Measurements from ENCODE around the gene ACTG1.
A peak's percentile ranks its signal among the peaks of the same experiment; 100 is the strongest.

The ACTG1 gene

DNA sequence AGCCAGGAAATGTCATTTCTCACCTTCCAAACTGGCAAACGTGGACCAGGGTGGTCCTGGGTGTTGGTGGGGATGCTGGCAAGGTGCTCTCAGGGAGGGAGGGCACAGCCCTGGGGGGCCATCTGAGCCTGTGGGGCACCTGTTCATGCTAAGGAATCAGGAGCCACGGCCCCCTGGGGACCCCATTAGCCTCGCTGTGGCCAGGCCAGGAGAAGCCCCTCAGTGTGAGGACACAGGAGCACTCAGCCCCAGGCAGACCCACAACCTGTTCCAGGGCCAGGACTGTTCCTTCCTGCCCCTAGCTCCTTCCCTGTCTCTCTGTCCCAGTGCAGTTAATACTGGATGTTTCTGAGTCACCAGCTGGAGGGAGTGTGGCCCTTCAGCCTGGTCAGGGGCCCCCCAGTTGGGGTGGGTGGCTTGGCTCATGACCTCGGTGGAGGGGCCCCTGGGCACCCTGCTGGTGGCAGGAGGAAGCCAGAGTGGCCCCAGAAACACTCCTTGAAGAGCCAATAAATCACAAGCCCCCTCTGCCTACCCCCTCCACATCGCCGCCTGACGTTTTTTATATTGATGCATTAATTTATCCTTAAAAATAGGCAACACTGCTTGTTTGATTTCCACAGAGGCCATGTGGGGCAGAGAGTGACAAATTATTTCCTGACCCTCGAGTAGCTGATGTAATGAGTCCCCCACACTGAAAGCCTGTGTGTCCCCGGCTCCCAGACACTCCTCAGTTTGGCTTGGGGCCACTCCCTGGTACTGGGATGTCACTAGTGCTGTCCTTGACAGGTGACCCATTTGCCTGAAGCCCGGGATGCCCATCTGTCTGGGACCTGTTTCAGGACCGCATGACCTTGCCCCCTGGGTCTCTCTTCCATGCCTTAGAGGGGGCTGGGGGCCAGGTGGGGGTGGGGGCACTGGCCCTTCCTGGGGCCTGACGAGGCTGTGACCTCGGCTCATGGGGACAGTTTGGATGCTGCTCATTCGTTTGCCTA, 22.3 kb downstream of the ACTG1 start:
- Histone ChIP-seq H3K4me3 (ENCODE audit: extremely low read depth, insufficient read depth, low read length, poor library complexity, severe bottlenecking) (no peak overlapping the region), H3K36me3 (ENCODE audit: control insufficient read depth, insufficient read depth, low read length) (no peaks in the 10 kb centered on the region), H3K9me3 (ENCODE audit: control insufficient read depth, low read length) (no peaks in the 10 kb centered on the region), H3K4me1 (ENCODE audit: control insufficient read depth, insufficient read depth, low read length, poor library complexity, severe bottlenecking) (peaks cover 22% of the 10 kb centered on the region), H3K27ac (ENCODE audit: low read depth, low read length, severe bottlenecking) (no peak overlapping the region)
- WGBS, 2 experiments (ENCODE audit: insufficient coverage in 2 of 2) = 43 to 55% methylated on average over 9 to 10 of the region's 14 CpGs

GRCh38 chr17:81489012-81489997, 23.3 kb downstream of the ACTG1 start:
- WGBS, 2 experiments (ENCODE audit: insufficient coverage in 2 of 2) = 31 to 36% methylated on average over 24 to 26 of the region's 27 CpGs
- peak overlapping the region; percentile 1 for H3K4me3 ChIP-seq (ENCODE audit: extremely low read depth, insufficient read depth, low read length, poor library complexity, severe bottlenecking)
- H3K27ac ChIP-seq (ENCODE audit: low read depth, low read length, severe bottlenecking) = peak overlapping the region; percentile 41
- H3K36me3 ChIP-seq (ENCODE audit: control insufficient read depth, insufficient read depth, low read length) = no peaks in the 10 kb centered on the region
- no peaks in the 10 kb centered on the region for H3K9me3 ChIP-seq (ENCODE audit: control insufficient read depth, low read length)
- peaks cover 22% of the 10 kb centered on the region for H3K4me1 ChIP-seq (ENCODE audit: control insufficient read depth, insufficient read depth, low read length, poor library complexity, severe bottlenecking)

GRCh38 chr17:81488276-81488860, 24.2 kb downstream of the ACTG1 start:
- Histone ChIP-seq H3K4me3 (ENCODE audit: extremely low read depth, insufficient read depth, low read length, poor library complexity, severe bottlenecking) (peak overlapping the region; percentile 33), H3K36me3 (ENCODE audit: control insufficient read depth, insufficient read depth, low read length) (no peaks in the 10 kb centered on the region), H3K9me3 (ENCODE audit: control insufficient read depth, low read length) (no peaks in the 10 kb centered on the region), H3K4me1 (ENCODE audit: control insufficient read depth, insufficient read depth, low read length, poor library complexity, severe bottlenecking) (peaks cover 22% of the 10 kb centered on the region), H3K27ac (ENCODE audit: low read depth, low read length, severe bottlenecking) (no peak overlapping the region)
- 28 to 43% methylated on average over 37 to 40 of the region's 52 CpGs for WGBS, 2 experiments (ENCODE audit: insufficient coverage in 2 of 2)

DNA sequence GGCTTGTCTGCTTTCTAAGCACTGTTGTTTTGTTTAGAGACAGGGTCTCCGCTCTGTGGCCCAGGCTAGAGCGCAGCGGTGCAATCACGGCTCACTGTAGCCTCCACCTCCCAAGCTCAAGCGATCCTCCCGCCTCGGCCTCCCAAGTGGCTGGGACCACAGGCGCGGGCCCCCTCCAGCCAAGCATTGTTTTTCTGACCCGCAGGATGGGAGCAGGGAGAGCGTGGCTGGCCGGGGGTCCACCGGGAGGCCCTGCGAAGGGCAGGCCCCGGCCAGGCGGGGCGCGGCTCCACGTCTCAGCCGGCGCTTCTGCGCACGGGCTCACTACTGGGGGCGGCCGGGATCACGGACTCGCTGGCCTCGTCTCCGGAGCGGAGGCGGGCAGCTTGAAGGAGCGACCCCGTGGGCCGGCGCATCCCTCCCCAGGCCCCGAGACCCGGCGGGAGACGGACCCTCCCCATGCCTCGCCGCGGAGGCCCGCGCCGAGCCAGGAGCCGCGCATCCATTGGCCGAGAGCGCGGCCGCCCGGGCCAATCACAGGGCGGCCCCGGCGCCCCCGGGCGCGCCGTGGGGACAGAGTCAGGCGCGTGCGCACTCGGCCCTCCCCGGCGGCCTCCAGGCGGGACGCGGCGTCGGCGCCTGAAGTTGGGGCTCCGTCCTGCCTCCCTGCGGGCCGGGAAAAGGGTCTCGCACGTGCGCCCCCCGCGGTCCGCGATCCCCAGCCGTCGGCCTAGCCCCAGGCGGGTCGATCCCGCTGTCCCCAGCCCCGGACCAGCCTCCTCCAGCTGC, 24.9 kb downstream of the ACTG1 start:
- H3K4me1 ChIP-seq (ENCODE audit: control insufficient read depth, insufficient read depth, low read length, poor library complexity, severe bottlenecking) = peaks cover 23% of the 10 kb centered on the region
- H3K4me3 ChIP-seq (ENCODE audit: extremely low read depth, insufficient read depth, low read length, poor library complexity, severe bottlenecking) = peak overlapping the region; percentile 33
- 17 to 19% methylated on average over 57 to 79 of the region's 87 CpGs for WGBS, 2 experiments (ENCODE audit: insufficient coverage in 2 of 2)
- H3K9me3 ChIP-seq (ENCODE audit: control insufficient read depth, low read length) = no peaks in the 10 kb centered on the region
- no peak overlapping the region for H3K27ac ChIP-seq (ENCODE audit: low read depth, low read length, severe bottlenecking)
- no peaks in the 10 kb centered on the region for H3K36me3 ChIP-seq (ENCODE audit: control insufficient read depth, insufficient read depth, low read length)

- H3K9me3 ChIP-seq (ENCODE audit: control insufficient read depth, low read length) = no peaks in the 10 kb centered on the region
- WGBS, 2 experiments (ENCODE audit: insufficient coverage in 2 of 2) = 87 to 94% methylated on average over 3 to 6 of the region's 10 CpGs
- peaks cover 25% of the 10 kb centered on the region for H3K4me1 ChIP-seq (ENCODE audit: control insufficient read depth, insufficient read depth, low read length, poor library complexity, severe bottlenecking)
- H3K27ac ChIP-seq (ENCODE audit: low read depth, low read length, severe bottlenecking) = no peak overlapping the region
- H3K4me3 ChIP-seq (ENCODE audit: extremely low read depth, insufficient read depth, low read length, poor library complexity, severe bottlenecking) = no peak overlapping the region
- no peaks in the 10 kb centered on the region for H3K36me3 ChIP-seq (ENCODE audit: control insufficient read depth, insufficient read depth, low read length)
Measured at GRCh38 chr17:81487089-81487486, 25.5 kb downstream of the ACTG1 start.

GRCh38 chr17:81486199-81486810, 26.3 kb downstream of the ACTG1 start:
- Histone ChIP-seq H3K36me3 (ENCODE audit: control insufficient read depth, insufficient read depth, low read length) (no peaks in the 10 kb centered on the region), H3K9me3 (ENCODE audit: control insufficient read depth, low read length) (no peaks in the 10 kb centered on the region), H3K4me1 (ENCODE audit: control insufficient read depth, insufficient read depth, low read length, poor library complexity, severe bottlenecking) (peaks cover 25% of the 10 kb centered on the region), H3K27ac (ENCODE audit: low read depth, low read length, severe bottlenecking) (no peak overlapping the region), H3K4me3 (ENCODE audit: extremely low read depth, insufficient read depth, low read length, poor library complexity, severe bottlenecking) (no peak overlapping the region)
- WGBS, 2 experiments (ENCODE audit: insufficient coverage in 2 of 2) = 93% methylated on average over 11 to 13 of the region's 17 CpGs

DNA sequence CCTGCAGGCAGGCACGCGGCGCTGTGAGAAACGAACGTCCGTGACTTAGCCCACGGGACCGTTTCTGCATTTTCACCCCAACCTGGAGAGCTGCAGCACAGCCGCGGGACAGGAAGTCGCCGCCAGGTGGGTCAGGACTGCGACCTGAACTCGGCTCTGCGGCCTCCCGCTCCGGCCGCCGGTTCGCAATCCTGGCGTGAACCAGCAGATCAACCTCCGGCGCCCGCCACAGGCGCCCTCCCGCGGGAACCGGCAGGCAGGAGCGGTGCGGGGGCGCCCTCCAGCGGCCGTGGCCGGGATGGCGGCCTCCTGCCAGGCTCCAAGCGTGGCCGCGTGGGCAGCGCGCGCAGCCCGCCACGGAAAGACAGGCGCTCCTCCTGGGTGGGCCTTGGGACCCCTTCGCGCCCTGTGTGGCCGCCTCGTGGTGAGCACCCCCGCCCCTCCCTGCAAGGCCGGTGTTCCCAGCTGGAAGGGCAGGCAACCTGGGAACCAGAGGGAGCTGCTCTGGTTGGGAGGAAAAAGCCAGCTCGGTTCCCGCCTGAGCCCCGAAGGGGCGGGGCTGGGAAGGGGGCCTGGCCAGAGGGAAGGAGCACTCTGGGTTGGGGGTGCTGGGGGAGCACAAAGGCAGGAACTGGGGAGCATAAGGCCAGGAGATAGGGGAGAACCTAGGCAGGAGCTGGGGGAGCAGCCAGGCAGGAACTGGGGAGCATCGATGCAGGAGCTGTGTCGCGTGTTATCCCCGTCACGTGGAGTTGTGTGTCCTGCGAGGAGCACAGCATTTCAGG, 28.2 kb downstream of the ACTG1 start:
- H3K27ac ChIP-seq (ENCODE audit: low read depth, low read length, severe bottlenecking) = no peak overlapping the region
- no peaks in the 10 kb centered on the region for H3K9me3 ChIP-seq (ENCODE audit: control insufficient read depth, low read length)
- peak overlapping the region; percentile 26 for H3K4me3 ChIP-seq (ENCODE audit: extremely low read depth, insufficient read depth, low read length, poor library complexity, severe bottlenecking)
- H3K4me1 ChIP-seq (ENCODE audit: control insufficient read depth, insufficient read depth, low read length, poor library complexity, severe bottlenecking) = peaks cover 16% of the 10 kb centered on the region
- no peaks in the 10 kb centered on the region for H3K36me3 ChIP-seq (ENCODE audit: control insufficient read depth, insufficient read depth, low read length)
- WGBS, 2 experiments (ENCODE audit: insufficient coverage in 2 of 2) = 10 to 14% methylated on average over 41 to 60 of the region's 60 CpGs

- H3K9me3 ChIP-seq (ENCODE audit: control insufficient read depth, low read length) = no peaks in the 10 kb centered on the region
- 18 to 34% methylated on average over 18 to 30 of the region's 32 CpGs for WGBS, 2 experiments (ENCODE audit: insufficient coverage in 2 of 2)
Measured at GRCh38 chr17:81483862-81484194, 28.8 kb downstream of the ACTG1 start.

More at GRCh38 chr17:81483862-81484194, 28.8 kb downstream of the ACTG1 start:
- Histone ChIP-seq H3K4me3 (ENCODE audit: extremely low read depth, insufficient read depth, low read length, poor library complexity, severe bottlenecking) (peak overlapping the region; percentile 26), H3K27ac (ENCODE audit: low read depth, low read length, severe bottlenecking) (no peak overlapping the region), H3K4me1 (ENCODE audit: control insufficient read depth, insufficient read depth, low read length, poor library complexity, severe bottlenecking) (peaks cover 11% of the 10 kb centered on the region), H3K36me3 (ENCODE audit: control insufficient read depth, insufficient read depth, low read length) (no peaks in the 10 kb centered on the region)

All from mesodermal cell (in vitro differentiated cells).